ENCODE data around the gene RILPL2. TPM values are rescaled to one million over a fixed set of nuclear protein-coding genes. Genes with fewer than 3 reads are reported as not detected.

RILPL2 gene
- total and polyA plus RNA-seq, 9 of the 15 experiments (the other 6 are each of a cell fraction or from before 2014, with no cell fraction given): 0.61 to 5.8 (median 4.3) TPM

GRCh38 chr12:123457980-123458779 lies 21.7 kb upstream of the RILPL2 start, which contains the start of gene SNRNP35 (continued):
- TF ChIP-seq RBBP5 (IDR thresholded peaks at IDR 0.05; ENCODE audit: borderline replicate concordance, insufficient read depth, low read length, poor library complexity, severe bottlenecking) (peak; percentile 92), CBX1 (IDR thresholded peaks at IDR 0.05; ENCODE audit: low read depth) (peak; percentile 17; the same call in 1 of the 2 replicates), ZBTB5 (IDR thresholded peaks at IDR 0.05) (peak; percentile 82; the same call in 1 of the 2 replicates), REST (IDR thresholded peaks at IDR 0.05; ENCODE audit: borderline replicate concordance) (no peak), REST (CRISPR knock-in tag; IDR thresholded peaks at IDR 0.05; ENCODE audit: low read depth) (0 out of 2 replicates have a peak, but pooled peaks have one; percentile 38), BCL6 (CRISPR knock-in tag; IDR thresholded peaks at IDR 0.05) (no peak), L3MBTL2 (IDR thresholded peaks at IDR 0.05) (peak; percentile 72), EP400 (IDR thresholded peaks at IDR 0.05) (peak; percentile 92), USF1 (CRISPR knock-in tag; IDR thresholded peaks at IDR 0.05) (0 out of 2 replicates have a peak, but pooled peaks have one; percentile 30), CXXC5 (CRISPR knock-in tag; IDR thresholded peaks at IDR 0.05) (peak; percentile 89), TRIM25 (IDR thresholded peaks at IDR 0.05; ENCODE audit: borderline replicate concordance) (peak; percentile 37; the same call in 1 of the 2 replicates), ZNF717 (CRISPR knock-in tag; IDR thresholded peaks at IDR 0.05) (no peak)

Measured in K562 (cell line).